Muscle of arm (tissue), 12 donors: ENCODE measurements around the gene PDE4D. TPM values are rescaled to one million over a fixed set of nuclear protein-coding genes. Genes with fewer than 3 reads are reported as not detected.
A peak's percentile ranks its signal among the peaks of the same experiment; 100 is the strongest.
"Not testable (repeated sequence)": the region's sequence is repeated elsewhere in the genome, so short reads cannot be mapped to it uniquely, and the experiment has no call there.

Source experiments
- DNase-seq: peaks from one replicate; pipeline ENCODE4 v3.0.0-alpha.2; 2013
- polyA plus RNA-seq, 12 donors: library from polyadenylated mRNA; unstranded; fragments of 120-200 nt; gene quantifications; one replicate each; pipeline ENCODE4 v1.2.1, GENCODE V29; 2013; ENCODE audit not compliant: insufficient read length in 12 of 12

Gene PDE4D
- polyA plus RNA-seq, 12 donors = 28.2 to 56.3 (median 41.5) TPM; not detected in 1

- no peak for DNase-seq
Measured at GRCh38 chr5:59609501-59610265, 283.8 kb downstream of the PDE4D start.

GRCh38 chr5:59608745-59609144, 284.8 kb downstream of the PDE4D start:
- DNase-seq = no peak

GRCh38 chr5:59607138-59607765, 286.3 kb downstream of the PDE4D start:
- DNase-seq = no peak

- no peak for DNase-seq
Measured at GRCh38 chr5:59605915-59606314, 287.6 kb downstream of the PDE4D start.

GRCh38 chr5:59604111-59604510, 289.4 kb downstream of the PDE4D start:
- DNase-seq = no peak

- DNase-seq = no peak
Measured at GRCh38 chr5:59600998-59601397, 292.5 kb downstream of the PDE4D start.

- no peak for DNase-seq
Measured at GRCh38 chr5:59600153-59600552, 293.4 kb downstream of the PDE4D start.

- no peak for DNase-seq
Measured at GRCh38 chr5:59599729-59600128, 293.8 kb downstream of the PDE4D start.

GRCh38 chr5:59598547-59598874, 295.0 kb downstream of the PDE4D start:
- no peak for DNase-seq

- no peak for DNase-seq
Measured at GRCh38 chr5:59597690-59598546, 295.6 kb downstream of the PDE4D start.

- DNase-seq = no peak
Measured at GRCh38 chr5:59596586-59597350, 296.8 kb downstream of the PDE4D start.

GRCh38 chr5:59594118-59594517, 299.4 kb downstream of the PDE4D start:
- not testable (repeated sequence) for DNase-seq

- DNase-seq = no peak
Measured at GRCh38 chr5:59593439-59594007, 300.0 kb downstream of the PDE4D start.

- no peak for DNase-seq
Measured at GRCh38 chr5:59592101-59592500, 301.4 kb downstream of the PDE4D start.

- no peak for DNase-seq
Measured at GRCh38 chr5:59591162-59591561, 302.4 kb downstream of the PDE4D start.

GRCh38 chr5:59588922-59589321, 304.6 kb downstream of the PDE4D start:
- DNase-seq = no peak

- peak; percentile 74 for DNase-seq
Measured at GRCh38 chr5:59587489-59588337, 305.8 kb downstream of the PDE4D start.

GRCh38 chr5:59586841-59587240, 306.7 kb downstream of the PDE4D start:
- no peak for DNase-seq

- no peak for DNase-seq
Measured at GRCh38 chr5:59584858-59585846, 308.4 kb downstream of the PDE4D start.
